Measurements from ENCODE around the gene B4GALT6. TPM values are rescaled to one million over a fixed set of nuclear protein-coding genes. Genes with fewer than 3 reads are reported as not detected.
A peak's percentile ranks its signal among the peaks of the same experiment; 100 is the strongest.

B4GALT6 gene
- total and polyA plus RNA-seq, 11 donors: 1.3 to 11.9 (median 5.6) TPM

- H3K27ac ChIP-seq: no peak overlapping the region
- intact Hi-C loops (cut with DNase I): no loop called here
- no peak for TF ChIP-seq POLR2A (IDR thresholded peaks at IDR 0.05)
- H3K4me1 ChIP-seq: no peaks in the 10 kb centered on the region
- ATAC-seq: no peak
- no peak overlapping the region for H3K4me3 ChIP-seq
- no peaks in the 10 kb centered on the region for H3K36me3 ChIP-seq
- H3K9me3 ChIP-seq: no peaks in the 10 kb centered on the region
- no peak for DNase-seq
- no peaks in the 10 kb centered on the region for H3K27me3 ChIP-seq
These were observed 81.1 kb downstream of the B4GALT6 start for GRCh38 chr18:31603315-31603714.

GRCh38 chr18:31598021-31598805, 86.2 kb downstream of the B4GALT6 start:
- Histone ChIP-seq H3K4me3 (no peak overlapping the region), H3K27me3 (no peaks in the 10 kb centered on the region), H3K9me3 (no peaks in the 10 kb centered on the region), H3K4me1 (no peaks in the 10 kb centered on the region), H3K36me3 (no peaks in the 10 kb centered on the region), H3K27ac (no peak overlapping the region)
- no peak for TF ChIP-seq CTCF (IDR thresholded peaks at IDR 0.05)
- no peak for TF ChIP-seq POLR2A (IDR thresholded peaks at IDR 0.05)
- WGBS, 4 donors: 89 to 94% (median 91%) methylated on average over 13 of the region's 13 CpGs
- intact Hi-C loops (cut with DNase I): loop anchor here in 1 of 10 donors (10.0 kb wide), 1 partner anchor 57 kb away; no protein-coding TSS in a partner anchor
- no peak for DNase-seq
- ATAC-seq: no peak

DNA sequence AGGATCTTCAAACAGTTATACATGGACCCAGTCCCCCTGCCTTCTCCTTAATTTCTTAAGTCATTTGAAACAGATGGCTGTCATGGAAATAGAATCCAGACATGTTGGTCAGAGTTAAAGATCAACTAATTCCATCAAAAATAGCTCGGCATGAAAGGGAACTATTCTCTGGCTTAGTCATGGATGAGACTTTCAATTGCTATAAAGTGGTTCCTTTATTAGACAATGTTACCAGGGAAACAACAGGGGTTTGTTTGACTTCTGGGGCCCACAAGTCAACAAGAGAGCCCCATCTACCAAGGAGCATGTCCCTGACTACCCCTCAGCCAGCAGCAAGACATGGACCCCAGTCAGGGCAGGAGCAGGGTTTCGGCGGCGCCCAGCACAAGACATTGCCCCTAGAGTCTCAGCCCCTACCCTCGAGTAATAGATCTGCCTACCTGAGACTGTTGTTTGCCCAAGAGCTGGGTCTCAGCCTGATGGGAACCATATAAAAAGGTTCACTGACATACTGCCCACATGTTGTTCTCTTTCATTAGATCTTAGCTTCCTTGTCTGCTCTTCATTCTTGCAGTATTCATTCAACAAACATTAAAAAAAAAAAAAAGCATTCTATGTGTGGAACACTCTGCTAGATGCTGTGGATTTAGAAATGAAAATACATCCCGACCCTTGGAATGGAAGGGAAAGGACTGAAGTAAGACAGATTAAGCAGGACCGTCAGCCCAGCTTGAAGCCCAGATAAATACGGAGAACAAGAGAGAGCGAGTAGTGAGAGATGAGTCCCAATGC, 88.1 kb downstream of the B4GALT6 start:
- Histone ChIP-seq H3K36me3 (no peaks in the 10 kb centered on the region), H3K4me3 (no peak overlapping the region), H3K27me3 (peaks cover 0 to under 1% (median 0%) of the 10 kb centered on the region in 9 donors), H3K4me1 (no peaks in the 10 kb centered on the region), H3K27ac (peak overlapping the region in 1 of 12 donors; percentile 11), H3K9me3 (no peaks in the 10 kb centered on the region)
- DNase-seq (no peak), ATAC-seq (no peak)
- TF ChIP-seq CTCF (IDR thresholded peaks at IDR 0.05) (no peak), POLR2A (IDR thresholded peaks at IDR 0.05) (no peak)
- intact Hi-C loops (cut with DNase I): loop anchor here in 1 of 10 donors (10.0 kb wide), 1 partner anchor 59 kb away; no protein-coding TSS in a partner anchor
- 84 to 91% (median 89%) methylated on average over 9 of the region's 9 CpGs for WGBS, 4 donors

DNA sequence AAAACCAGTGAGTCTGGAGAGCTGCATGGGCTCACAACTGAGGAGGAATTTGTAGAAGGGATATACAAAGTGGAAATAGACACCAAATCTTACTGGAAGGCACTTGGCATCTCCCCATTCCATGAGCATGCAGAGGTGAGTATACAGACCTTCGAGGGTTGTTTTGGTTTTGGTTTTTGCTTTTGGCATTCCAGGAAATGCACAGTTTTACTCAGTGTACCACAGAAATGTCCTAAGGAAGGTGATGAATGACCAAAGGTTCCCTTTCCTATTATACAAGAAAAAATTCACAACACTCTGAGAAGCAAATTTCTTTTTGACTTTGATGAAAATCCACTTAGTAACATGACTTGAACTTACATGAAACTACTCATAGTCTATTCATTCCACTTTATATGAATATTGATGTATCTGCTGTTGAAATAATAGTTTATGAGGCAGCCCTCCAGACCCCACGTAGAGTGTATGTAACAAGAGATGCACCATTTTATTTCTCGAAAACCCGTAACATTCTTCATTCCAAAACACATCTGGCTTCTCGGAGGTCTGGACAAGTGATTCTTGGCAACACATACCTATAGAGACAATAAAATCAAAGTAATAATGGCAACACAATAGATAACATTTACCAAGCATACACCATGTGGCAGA, 89.1 kb downstream of the B4GALT6 start:
- 87 to 91% (median 89%) methylated on average over 5 of the region's 5 CpGs for WGBS, 4 donors

More for the DNA sequence above, 89.1 kb downstream of the B4GALT6 start:
- H3K27ac ChIP-seq: peak overlapping the region in 1 of 12 donors; percentile 11
- H3K4me1 ChIP-seq: no peaks in the 10 kb centered on the region
- ATAC-seq: no peak
- intact Hi-C loops (cut with DNase I): loop anchor here in 1 of 10 donors (10.0 kb wide), 1 partner anchor 60 kb away; no protein-coding TSS in a partner anchor
- TF ChIP-seq POLR2A (IDR thresholded peaks at IDR 0.05) (no peak), CTCF (IDR thresholded peaks at IDR 0.05) (no peak)
- DNase-seq: no peak
- peaks cover 0 to 3% (median 0%) of the 10 kb centered on the region in 9 donors for H3K27me3 ChIP-seq
- no peak overlapping the region for H3K4me3 ChIP-seq
- no peaks in the 10 kb centered on the region for H3K9me3 ChIP-seq
- no peaks in the 10 kb centered on the region for H3K36me3 ChIP-seq
